GM23338 (cell line): ENCODE results near the gene RTEL1.

ENCODE experiments used
- CREB1 ChIP-seq: fragments of 250-450 bp; sonication (Bioruptor Pico); IDR thresholded peaks from 2 replicates; pipeline ENCODE4 v1.5.0; 2020; ENCODE audit warnings: low read depth, mild to moderate bottlenecking, moderate library complexity
- EZH2 ChIP-seq: fragments of 200-600 bp; sonication (generic); IDR thresholded peaks from one replicate; pipeline ENCODE4 v1.8.0; 2017; ENCODE audit warnings: antibody characterized with exemption, mild to moderate bottlenecking, low read depth; ENCODE audit not compliant: unreplicated experiment
- EZH2phosphoT487 ChIP-seq: fragments of 200-600 bp; sonication (generic); IDR thresholded peaks from one replicate; pipeline ENCODE4 v1.8.1; 2018; ENCODE audit warnings: antibody characterized with exemption; ENCODE audit not compliant: unreplicated experiment
- JUNB ChIP-seq: IDR thresholded peaks from one replicate; pipeline ENCODE4 v1.6.1; 2016; ENCODE audit warnings: antibody characterized with exemption; ENCODE audit not compliant: unreplicated experiment
- NANOG ChIP-seq: IDR thresholded peaks from 2 replicates; pipeline ENCODE4 v1.6.1; 2016; ENCODE audit warnings: antibody characterized with exemption, borderline replicate concordance
- POLR2AphosphoS5 ChIP-seq: IDR thresholded peaks from 2 replicates; pipeline ENCODE4 v1.6.1; 2016; ENCODE audit warnings: antibody characterized with exemption, low read depth
- REST ChIP-seq: IDR thresholded peaks from one replicate; pipeline ENCODE4 v1.6.1; 2018; ENCODE audit warnings: antibody characterized with exemption; ENCODE audit not compliant: unreplicated experiment
- STAT1 ChIP-seq: IDR thresholded peaks from one replicate; pipeline ENCODE4 v1.6.1; 2016; ENCODE audit warnings: antibody characterized with exemption; ENCODE audit not compliant: unreplicated experiment
- ZNF114 ChIP-seq: fragments of 250-450 bp; sonication (Bioruptor Pico); IDR thresholded peaks from 2 replicates; pipeline ENCODE4 v1.5.0; 2020; ENCODE audit warnings: mild to moderate bottlenecking, moderate library complexity
- ZNF462 ChIP-seq: fragments of 250-450 bp; sonication (Bioruptor Pico); IDR thresholded peaks from 2 replicates; pipeline ENCODE4 v1.5.0; 2020; ENCODE audit warnings: mild to moderate bottlenecking, moderate library complexity
- TF ChIP-seq, protein P1 (sequence below), 2 experiments: fragments of 200-600 bp in 1 of 2; sonication (generic) in 1 of 2; conservative IDR thresholded peaks; 2 replicates each; pipeline versions ENCODE4 v1.5.1 to v1.6.1; 2016 to 2017; ENCODE audit warnings: antibody characterized with exemption in 2 of 2, low read depth in 2 of 2, mild to moderate bottlenecking in 2 of 2, moderate library complexity in 1 of 2
- TF ChIP-seq, protein P2 (sequence below): IDR thresholded peaks from 2 replicates; pipeline ENCODE4 v1.6.1; 2016; ENCODE audit warnings: antibody characterized with exemption

- TF ChIP-seq POLR2AphosphoS5 (no peak), EZH2 (no peak), NANOG (no peak), EZH2phosphoT487 (no peak), ZNF114 (CRISPR knock-in tag) (no peak), REST (no peak), JUNB (no peak), CREB1 (CRISPR knock-in tag) (no peak), STAT1 (no peak), ZNF462 (CRISPR knock-in tag) (no peak)
- TF ChIP-seq, protein P1, sequence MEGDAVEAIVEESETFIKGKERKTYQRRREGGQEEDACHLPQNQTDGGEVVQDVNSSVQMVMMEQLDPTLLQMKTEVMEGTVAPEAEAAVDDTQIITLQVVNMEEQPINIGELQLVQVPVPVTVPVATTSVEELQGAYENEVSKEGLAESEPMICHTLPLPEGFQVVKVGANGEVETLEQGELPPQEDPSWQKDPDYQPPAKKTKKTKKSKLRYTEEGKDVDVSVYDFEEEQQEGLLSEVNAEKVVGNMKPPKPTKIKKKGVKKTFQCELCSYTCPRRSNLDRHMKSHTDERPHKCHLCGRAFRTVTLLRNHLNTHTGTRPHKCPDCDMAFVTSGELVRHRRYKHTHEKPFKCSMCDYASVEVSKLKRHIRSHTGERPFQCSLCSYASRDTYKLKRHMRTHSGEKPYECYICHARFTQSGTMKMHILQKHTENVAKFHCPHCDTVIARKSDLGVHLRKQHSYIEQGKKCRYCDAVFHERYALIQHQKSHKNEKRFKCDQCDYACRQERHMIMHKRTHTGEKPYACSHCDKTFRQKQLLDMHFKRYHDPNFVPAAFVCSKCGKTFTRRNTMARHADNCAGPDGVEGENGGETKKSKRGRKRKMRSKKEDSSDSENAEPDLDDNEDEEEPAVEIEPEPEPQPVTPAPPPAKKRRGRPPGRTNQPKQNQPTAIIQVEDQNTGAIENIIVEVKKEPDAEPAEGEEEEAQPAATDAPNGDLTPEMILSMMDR (conservative IDR thresholded peaks at IDR 0.05; ENCODE audit: low read depth in 2 of 2) = no peak
- TF ChIP-seq, protein P2, sequence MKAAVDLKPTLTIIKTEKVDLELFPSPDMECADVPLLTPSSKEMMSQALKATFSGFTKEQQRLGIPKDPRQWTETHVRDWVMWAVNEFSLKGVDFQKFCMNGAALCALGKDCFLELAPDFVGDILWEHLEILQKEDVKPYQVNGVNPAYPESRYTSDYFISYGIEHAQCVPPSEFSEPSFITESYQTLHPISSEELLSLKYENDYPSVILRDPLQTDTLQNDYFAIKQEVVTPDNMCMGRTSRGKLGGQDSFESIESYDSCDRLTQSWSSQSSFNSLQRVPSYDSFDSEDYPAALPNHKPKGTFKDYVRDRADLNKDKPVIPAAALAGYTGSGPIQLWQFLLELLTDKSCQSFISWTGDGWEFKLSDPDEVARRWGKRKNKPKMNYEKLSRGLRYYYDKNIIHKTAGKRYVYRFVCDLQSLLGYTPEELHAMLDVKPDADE = no peak
Measured at GRCh38 chr20:63744158-63744557, 86.0 kb downstream of the RTEL1 start.
